OCI-LY1 (cell line): ENCODE results near the gene DDI2.

ENCODE experiments used
- EZH2 ChIP-seq: fragments of 200-600 bp; sonication (generic), shearing (Covaris generic); IDR thresholded peaks from 2 replicates; pipeline ENCODE4 v1.8.0; 2017; ENCODE audit warnings: borderline replicate concordance, mixed run types, mild to moderate bottlenecking, antibody characterized with exemption, low read length, moderate library complexity, mixed read lengths
- TF ChIP-seq, protein P1 (sequence below): fragments of 200-600 bp; sonication (generic), shearing (Covaris generic); IDR thresholded peaks from 2 replicates; pipeline ENCODE4 v1.5.1; 2017; ENCODE audit warnings: mild to moderate bottlenecking, antibody characterized with exemption, low read length, moderate library complexity, mixed read lengths

DNA sequence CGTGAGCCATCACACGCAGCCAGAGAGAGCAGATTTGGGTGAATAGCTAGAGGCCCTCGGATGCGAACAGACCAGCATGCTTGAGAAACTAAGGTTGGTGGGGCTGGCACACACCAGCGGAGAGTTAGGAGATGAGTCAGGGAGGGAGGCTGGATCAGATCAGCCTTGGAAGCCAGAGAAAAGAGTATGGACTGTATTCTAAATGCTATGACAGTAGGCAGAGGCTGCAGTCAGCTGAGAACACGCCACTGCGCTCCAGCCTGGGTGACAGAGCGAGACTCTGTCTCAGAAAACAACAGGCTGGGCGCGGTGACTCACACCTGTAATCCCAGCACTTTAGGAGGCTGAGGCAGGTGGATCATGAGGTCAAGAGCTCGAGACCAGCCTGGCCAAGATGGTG, 62.9 kb downstream of the DDI2 start:
- TF ChIP-seq, protein P1, sequence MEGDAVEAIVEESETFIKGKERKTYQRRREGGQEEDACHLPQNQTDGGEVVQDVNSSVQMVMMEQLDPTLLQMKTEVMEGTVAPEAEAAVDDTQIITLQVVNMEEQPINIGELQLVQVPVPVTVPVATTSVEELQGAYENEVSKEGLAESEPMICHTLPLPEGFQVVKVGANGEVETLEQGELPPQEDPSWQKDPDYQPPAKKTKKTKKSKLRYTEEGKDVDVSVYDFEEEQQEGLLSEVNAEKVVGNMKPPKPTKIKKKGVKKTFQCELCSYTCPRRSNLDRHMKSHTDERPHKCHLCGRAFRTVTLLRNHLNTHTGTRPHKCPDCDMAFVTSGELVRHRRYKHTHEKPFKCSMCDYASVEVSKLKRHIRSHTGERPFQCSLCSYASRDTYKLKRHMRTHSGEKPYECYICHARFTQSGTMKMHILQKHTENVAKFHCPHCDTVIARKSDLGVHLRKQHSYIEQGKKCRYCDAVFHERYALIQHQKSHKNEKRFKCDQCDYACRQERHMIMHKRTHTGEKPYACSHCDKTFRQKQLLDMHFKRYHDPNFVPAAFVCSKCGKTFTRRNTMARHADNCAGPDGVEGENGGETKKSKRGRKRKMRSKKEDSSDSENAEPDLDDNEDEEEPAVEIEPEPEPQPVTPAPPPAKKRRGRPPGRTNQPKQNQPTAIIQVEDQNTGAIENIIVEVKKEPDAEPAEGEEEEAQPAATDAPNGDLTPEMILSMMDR, result no peak
- TF ChIP-seq EZH2, result no peak
